HFFc6 (cell line): Measurements from ENCODE around the gene MYH6. TPM values are rescaled to one million over a fixed set of nuclear protein-coding genes. Genes with fewer than 3 reads are reported as not detected.

ENCODE experiments used
- DNase-seq: peaks from one replicate; pipeline ENCODE4 v3.0.0-alpha.2; 2018
- H3K27ac Mint-ChIP-seq: 2 replicates; pipeline ENCODE4 v1.8.0; 2020; ENCODE audit warnings: mild to moderate bottlenecking, mixed read lengths
- H3K27me3 Mint-ChIP-seq: 2 replicates; pipeline ENCODE4 v1.8.0; 2021; ENCODE audit warnings: mild to moderate bottlenecking, moderate library complexity, mixed read lengths; ENCODE audit not compliant: insufficient read depth
- H3K36me3 Mint-ChIP-seq: 2 replicates; pipeline ENCODE4 v1.8.0; 2021; ENCODE audit warnings: low read depth, mixed read lengths
- H3K4me1 Mint-ChIP-seq: 2 replicates; pipeline ENCODE4 v1.8.0; 2020; ENCODE audit warnings: low read depth, mixed read lengths
- H3K4me3 Mint-ChIP-seq: 2 replicates; pipeline ENCODE4 v1.8.0; 2020; ENCODE audit warnings: mild to moderate bottlenecking, moderate library complexity, mixed read lengths
- H3K9me3 Mint-ChIP-seq: 2 replicates; pipeline ENCODE4 v1.8.0; 2020; ENCODE audit warnings: mild to moderate bottlenecking, mixed read lengths
- total RNA-seq, 6 experiments: library from RNA; stranded (reverse); fragmentation: NEBNext Ultra II Directional; extraction: Animal tissue kit (Norgen Biotek cat#: 25700); gene quantifications; 2 replicates in 1 of 6; 3 replicates in 5 of 6; pipeline ENCODE4 v1.2.3, GENCODE V29; 2021
- TF ChIP-seq, protein P1 (sequence below): fragments of 200-600 bp; sonication (generic); IDR thresholded peaks from 2 replicates; pipeline ENCODE4 v1.5.0; 2021; ENCODE audit warnings: antibody characterized with exemption, mild to moderate bottlenecking

Gene MYH6
- total RNA-seq, 6 experiments from 2014 or later = not detected

- no peak overlapping the region for H3K4me3 Mint-ChIP-seq
- H3K9me3 Mint-ChIP-seq = no peaks in the 10 kb centered on the region
- no peak for DNase-seq
- H3K27ac Mint-ChIP-seq = no peak overlapping the region
- peaks cover 25% of the 10 kb centered on the region for H3K27me3 Mint-ChIP-seq
- TF ChIP-seq, protein P1, sequence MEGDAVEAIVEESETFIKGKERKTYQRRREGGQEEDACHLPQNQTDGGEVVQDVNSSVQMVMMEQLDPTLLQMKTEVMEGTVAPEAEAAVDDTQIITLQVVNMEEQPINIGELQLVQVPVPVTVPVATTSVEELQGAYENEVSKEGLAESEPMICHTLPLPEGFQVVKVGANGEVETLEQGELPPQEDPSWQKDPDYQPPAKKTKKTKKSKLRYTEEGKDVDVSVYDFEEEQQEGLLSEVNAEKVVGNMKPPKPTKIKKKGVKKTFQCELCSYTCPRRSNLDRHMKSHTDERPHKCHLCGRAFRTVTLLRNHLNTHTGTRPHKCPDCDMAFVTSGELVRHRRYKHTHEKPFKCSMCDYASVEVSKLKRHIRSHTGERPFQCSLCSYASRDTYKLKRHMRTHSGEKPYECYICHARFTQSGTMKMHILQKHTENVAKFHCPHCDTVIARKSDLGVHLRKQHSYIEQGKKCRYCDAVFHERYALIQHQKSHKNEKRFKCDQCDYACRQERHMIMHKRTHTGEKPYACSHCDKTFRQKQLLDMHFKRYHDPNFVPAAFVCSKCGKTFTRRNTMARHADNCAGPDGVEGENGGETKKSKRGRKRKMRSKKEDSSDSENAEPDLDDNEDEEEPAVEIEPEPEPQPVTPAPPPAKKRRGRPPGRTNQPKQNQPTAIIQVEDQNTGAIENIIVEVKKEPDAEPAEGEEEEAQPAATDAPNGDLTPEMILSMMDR = no peak
- no peaks in the 10 kb centered on the region for H3K4me1 Mint-ChIP-seq
- no peaks in the 10 kb centered on the region for H3K36me3 Mint-ChIP-seq
Measured at GRCh38 chr14:23449314-23449713, 41.2 kb upstream of the MYH6 start.

DNA sequence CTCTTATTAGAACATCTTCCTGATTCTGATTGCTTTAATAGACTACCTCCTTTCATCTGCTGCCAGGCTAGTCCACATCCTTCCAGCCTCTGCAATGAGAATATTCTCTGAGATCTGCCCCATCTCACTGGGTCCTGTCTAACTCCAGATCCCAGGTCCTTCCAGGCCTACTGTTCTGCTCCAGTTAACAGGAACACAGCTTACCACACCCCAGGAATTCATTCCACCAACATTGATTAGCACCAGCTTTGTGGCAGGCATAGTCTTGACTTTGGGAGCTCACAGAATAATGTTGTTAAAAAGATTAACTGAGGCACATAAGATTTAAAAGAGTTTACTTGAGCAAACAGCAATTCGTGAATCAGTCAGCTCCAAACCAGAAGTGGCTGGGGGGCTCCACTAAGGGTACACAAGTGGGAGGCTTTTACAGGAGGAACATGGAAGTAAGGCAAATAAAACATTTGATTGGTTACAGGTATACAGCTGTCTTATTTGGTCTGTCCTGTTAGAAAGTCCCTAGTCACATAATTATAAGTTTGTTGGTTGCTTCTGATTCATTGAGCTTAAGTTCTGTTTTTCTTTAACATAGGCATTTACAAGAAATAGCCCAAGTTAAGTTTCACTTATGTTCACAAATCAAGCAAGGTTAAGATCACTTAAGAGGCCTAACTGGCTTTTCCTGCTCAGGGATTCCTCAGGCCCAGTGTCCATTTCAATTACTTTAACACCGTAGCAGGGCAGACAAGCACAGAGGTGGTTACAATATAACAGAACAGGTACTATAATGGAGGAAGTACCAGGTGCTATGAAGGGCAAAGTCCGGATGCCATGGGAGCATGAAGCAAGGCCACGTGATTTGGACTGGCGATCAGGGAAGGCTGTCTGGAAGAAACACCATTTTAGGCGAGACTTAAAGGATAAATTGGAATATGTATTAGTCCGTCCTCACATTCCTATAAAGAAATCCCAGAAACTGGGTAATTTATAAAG lies 39.6 kb upstream of the MYH6 start:
- no peaks in the 10 kb centered on the region for H3K4me1 Mint-ChIP-seq
- no peaks in the 10 kb centered on the region for H3K36me3 Mint-ChIP-seq
- no peaks in the 10 kb centered on the region for H3K9me3 Mint-ChIP-seq
- no peak overlapping the region for H3K27ac Mint-ChIP-seq
- peaks cover 21% of the 10 kb centered on the region for H3K27me3 Mint-ChIP-seq
- no peak for DNase-seq
- no peak overlapping the region for H3K4me3 Mint-ChIP-seq
- TF ChIP-seq, protein P1 = no peak

DNA sequence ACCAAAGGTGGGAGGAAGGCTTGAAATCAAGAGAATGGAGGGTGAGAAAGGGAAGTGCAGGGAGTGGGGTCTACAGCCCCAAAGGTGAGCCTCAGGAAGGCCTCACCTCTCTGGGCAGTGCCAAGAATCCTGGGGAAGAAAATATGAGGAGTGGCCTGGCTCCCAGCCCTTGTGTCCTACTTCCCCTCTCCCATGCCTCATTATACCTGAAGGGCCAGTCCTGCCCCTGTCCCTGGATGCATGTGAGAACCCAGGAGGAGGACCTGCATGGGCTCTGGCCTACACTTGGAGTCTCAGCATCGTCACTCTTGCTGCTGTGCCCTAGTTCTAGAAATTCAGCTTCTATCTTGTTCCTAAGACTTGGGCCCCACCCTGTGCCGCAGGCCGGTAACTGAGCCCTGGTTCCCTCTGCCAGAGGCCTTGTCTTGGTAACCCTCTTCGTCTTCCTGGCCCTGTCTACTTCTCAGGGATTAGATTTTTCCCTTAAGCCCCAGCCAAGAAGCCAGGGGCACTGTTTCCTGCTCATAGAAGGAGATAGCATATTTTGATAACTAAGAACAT lies 38.3 kb upstream of the MYH6 start:
- DNase-seq = no peak
- Mint-ChIP-seq H3K36me3 (no peaks in the 10 kb centered on the region), H3K27ac (no peak overlapping the region), H3K4me3 (no peak overlapping the region), H3K9me3 (no peaks in the 10 kb centered on the region), H3K27me3 (peaks cover 26% of the 10 kb centered on the region), H3K4me1 (no peaks in the 10 kb centered on the region)
- TF ChIP-seq, protein P1 = no peak

DNA sequence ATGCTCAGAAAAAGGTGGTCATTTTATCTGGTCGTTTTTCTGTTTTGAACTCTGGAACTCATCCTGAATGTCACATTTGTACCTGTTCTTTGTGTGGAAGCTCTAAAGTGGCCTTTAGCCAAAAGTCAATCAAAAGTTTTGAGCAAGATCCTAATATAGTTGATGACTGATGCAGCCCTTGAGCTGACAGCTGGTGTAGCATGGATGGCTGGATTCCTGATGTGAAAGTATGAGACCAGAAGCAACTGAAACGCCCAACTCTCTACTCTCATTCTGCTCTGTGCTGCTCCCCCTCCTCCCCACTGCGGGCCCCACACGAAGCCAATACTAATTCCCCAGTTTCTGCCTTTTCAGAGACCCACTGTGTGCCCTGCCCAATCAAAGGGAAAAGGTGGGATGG lies 37.7 kb upstream of the MYH6 start:
- Mint-ChIP-seq H3K4me3 (no peak overlapping the region), H3K4me1 (0 out of 2 replicates have a peak, but pooled peaks cover 4% of the 10 kb centered on the region), H3K27ac (no peak overlapping the region), H3K36me3 (no peaks in the 10 kb centered on the region), H3K9me3 (no peaks in the 10 kb centered on the region), H3K27me3 (peaks cover 31% of the 10 kb centered on the region)
- TF ChIP-seq, protein P1 = no peak
- DNase-seq = no peak

DNA sequence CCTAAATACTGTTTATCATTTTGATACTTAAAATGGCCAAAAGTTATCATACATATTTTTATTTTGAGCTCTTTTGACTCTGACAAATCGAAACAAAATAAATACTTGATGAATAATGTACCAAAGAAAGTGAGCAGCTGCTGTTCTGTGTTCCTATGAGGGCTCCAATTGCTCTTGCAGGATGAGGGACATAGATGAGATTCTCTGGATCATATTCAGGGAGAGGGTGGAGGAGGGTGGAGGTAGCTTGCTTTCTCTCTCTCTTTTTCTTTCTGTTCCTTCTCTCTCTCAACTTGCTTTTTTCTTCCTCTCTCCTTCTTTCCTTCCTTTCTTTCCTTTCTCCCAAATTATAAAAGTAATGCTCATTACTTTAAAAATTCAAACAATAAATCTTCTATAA lies 36.2 kb upstream of the MYH6 start:
- Mint-ChIP-seq H3K4me3 (no peak overlapping the region), H3K36me3 (no peaks in the 10 kb centered on the region), H3K9me3 (no peaks in the 10 kb centered on the region), H3K27me3 (peaks cover 40% of the 10 kb centered on the region), H3K27ac (no peak overlapping the region), H3K4me1 (0 out of 2 replicates have a peak, but pooled peaks cover 4% of the 10 kb centered on the region)
- TF ChIP-seq, protein P1 = no peak
- DNase-seq = no peak
